GM13977 (cell line): Measurements from ENCODE around the gene AGAP2.

ENCODE experiments used
- DNase-seq: peaks from one replicate; pipeline ENCODE4 v3.0.0; 2012; ENCODE audit warnings: low spot score
- in situ Hi-C: fragments of 300-500 bp; cut with MboI; formaldehyde crosslinking; loops from one replicate; pipeline ENCODE4 v1.12.0; 2022; ENCODE audit warnings: low sequenced_read_pairs, low pct_unique_long_range_greater_than_20kb, mixed read lengths, inconsistent platforms; ENCODE audit not compliant: unreplicated experiment
- TF ChIP-seq, protein P1 (sequence below): IDR thresholded peaks from 2 replicates; pipeline ENCODE4 v1.5.1; 2012; ENCODE audit warnings: mild to moderate bottlenecking, control low read depth; ENCODE audit not compliant: insufficient read depth; ENCODE audit errors: extremely low read depth, missing control alignments

The AGAP2 gene

DNA sequence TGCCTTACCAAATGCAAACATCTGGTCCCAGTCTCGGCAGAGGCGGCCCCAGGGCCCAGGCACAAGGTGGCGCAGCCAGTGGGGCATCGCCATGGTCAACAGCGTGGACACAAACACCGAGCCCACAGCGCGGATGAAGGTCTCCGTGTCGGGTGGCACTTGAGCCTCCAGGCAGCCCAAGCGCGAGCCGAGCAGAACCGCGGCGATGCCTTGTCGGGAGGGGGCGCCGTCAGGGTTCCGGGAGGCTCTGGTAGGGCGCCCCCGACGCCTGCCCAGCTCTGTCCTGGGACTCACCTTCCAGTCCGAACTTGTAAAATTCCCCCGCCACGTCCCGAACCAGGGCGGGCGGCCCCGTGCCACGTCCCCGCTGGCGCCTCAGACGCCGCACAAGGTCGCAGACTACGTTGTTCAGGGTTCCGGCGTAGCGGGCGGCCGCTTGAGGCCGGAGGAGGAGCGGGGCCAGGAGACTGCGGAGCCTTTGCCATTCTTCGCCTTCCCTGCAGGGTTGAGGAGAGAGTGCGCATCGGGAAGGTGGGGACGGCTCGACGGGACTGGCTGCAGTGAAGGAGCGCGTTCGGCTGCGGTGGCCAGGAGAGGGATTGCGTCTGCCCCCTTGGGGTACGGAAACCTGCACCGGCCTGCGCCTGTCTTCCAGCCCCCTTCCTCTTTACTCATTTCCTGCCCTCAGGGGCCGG lies 26.6 kb upstream of the AGAP2 start:
- TF ChIP-seq, protein P1, sequence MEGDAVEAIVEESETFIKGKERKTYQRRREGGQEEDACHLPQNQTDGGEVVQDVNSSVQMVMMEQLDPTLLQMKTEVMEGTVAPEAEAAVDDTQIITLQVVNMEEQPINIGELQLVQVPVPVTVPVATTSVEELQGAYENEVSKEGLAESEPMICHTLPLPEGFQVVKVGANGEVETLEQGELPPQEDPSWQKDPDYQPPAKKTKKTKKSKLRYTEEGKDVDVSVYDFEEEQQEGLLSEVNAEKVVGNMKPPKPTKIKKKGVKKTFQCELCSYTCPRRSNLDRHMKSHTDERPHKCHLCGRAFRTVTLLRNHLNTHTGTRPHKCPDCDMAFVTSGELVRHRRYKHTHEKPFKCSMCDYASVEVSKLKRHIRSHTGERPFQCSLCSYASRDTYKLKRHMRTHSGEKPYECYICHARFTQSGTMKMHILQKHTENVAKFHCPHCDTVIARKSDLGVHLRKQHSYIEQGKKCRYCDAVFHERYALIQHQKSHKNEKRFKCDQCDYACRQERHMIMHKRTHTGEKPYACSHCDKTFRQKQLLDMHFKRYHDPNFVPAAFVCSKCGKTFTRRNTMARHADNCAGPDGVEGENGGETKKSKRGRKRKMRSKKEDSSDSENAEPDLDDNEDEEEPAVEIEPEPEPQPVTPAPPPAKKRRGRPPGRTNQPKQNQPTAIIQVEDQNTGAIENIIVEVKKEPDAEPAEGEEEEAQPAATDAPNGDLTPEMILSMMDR: peak; percentile 65
- in situ Hi-C loops: no loop called here
- DNase-seq: no peak

DNA sequence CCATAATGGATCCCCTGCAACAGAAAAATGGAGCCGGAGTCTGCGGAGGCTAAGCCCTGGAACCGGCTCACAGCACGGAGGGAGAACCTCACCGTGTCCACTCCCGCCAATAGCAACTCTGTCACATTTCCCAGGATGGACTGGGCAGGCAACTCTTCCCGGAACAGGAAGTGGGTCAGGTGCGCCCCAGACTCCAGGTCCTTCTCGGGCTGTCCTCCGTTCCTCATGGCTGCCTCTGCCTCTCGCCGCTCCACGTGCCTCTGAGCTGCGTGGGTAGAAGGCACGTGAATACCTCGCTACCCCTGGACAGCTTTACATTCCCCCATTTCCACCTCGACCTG lies 26.1 kb upstream of the AGAP2 start:
- in situ Hi-C loops: no loop called here
- TF ChIP-seq, protein P1: no peak
- DNase-seq: no peak

DNA sequence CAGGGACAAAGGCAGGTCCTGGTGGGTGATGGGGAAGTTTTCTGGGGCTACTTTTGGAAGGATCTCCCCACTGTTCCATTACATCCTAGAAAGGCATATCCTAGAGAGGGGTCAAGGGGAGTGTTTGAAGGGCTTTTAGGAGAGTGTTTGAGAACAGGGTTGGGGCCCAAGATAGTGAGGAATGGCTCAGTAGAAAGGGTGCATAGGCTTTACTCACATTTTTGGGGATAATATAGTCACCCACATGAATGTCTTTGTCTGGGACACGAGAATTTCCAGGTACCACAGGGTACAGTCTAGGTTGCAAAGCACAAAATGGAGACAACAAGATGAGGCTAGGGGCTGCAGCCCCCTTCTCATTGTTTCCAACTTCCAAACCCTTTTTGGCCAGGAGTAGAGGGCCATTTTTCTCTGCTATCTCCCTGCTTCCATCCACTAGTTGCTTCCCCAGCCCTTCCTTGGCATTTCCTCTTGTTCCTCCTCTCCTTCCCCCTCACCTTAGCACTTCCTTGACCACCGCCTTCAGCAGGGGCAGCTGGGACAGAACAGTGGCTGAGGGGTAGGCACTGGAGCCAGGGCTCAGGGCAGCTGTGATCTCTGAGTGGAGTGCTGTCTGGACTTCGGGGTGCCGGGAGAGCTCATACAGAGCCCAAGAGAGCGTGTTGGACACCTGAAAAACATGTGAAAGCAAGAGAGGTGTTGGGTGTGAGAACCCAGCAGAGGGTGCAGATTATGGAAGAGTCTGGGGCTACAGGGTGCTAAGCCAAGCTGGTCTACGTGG lies 25.5 kb upstream of the AGAP2 start:
- DNase-seq: no peak
- TF ChIP-seq, protein P1: no peak
- in situ Hi-C loops: no loop called here

DNA sequence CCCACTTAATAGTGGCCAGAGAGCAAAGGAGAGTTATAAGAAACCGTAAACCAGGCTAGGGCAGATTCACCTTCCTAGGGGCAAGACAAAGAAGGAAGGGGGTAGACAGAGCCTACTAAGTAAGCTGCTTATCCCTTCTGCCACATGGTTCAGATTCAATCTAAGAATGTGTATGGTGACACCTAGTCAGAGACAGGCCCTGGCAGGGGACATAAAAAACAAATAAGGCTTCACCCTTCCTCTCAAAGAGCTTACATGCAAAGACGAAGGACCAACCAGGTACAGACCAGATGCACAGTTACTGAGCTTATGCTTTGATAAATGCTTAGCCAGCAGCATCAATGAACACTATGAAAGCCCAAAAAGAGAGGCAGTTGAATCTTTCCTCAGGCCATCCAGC lies 23.9 kb upstream of the AGAP2 start:
- in situ Hi-C loops: no loop called here
- TF ChIP-seq, protein P1: no peak
- no peak for DNase-seq

DNA sequence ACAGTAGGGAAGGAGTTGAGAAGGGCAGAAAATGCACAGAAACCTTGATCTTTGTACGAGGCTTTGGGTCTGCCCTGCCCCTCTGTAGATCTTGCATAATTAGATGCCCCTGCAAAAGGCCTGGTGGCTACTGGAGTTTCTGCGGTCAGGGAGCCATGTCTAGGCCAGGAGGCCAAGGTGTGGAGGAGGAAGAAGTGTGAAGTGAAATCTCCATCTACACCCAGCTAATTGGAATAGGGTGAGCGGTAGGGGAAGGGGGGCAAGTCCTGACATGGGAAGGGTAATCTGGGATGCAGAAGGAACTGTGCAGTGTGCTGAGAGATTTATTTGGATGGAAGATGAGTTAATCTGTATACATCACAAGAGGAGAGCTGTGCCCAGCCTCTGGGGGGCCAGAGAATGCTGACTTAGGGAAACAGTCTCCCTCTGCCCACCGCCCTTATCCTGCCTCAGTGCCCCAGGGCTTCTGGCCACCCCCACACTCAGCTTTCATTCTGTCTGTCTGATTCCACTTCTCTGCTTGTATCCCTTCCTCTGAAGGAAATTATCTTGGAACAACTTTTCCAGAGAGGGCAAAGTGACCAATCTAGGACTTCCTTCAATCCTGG lies 23.0 kb upstream of the AGAP2 start:
- in situ Hi-C loops: no loop called here
- DNase-seq: no peak
- TF ChIP-seq, protein P1: no peak

DNA sequence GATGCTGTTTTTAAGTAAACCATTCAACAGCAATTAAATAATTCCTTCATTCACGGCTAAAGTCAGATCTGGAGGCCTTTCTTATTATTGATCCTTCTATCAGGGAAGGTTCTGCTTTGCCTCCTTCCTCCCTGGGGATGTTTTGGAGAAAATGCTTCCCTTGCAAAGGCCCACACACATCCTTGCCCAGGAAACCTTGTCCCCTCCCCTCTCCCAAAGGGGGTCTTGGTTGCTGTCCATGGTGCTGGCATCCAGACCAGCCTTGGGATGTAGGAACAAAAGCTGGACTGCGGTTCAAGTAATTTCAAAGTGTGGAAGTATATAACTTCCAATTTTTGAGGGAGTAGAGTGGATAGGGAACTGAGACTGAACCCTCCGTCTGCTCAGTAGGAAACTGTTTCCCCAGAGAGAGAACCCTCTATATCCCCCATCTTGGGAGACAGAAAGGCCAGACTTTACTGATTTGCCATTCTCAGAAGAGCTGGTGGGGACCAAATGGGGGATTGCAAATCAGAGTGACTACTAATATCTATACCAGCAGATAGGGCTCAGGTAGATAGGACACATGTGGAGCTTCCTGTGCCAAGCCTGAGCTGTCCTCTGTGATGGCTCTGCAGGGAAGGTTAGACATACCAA lies 21.9 kb upstream of the AGAP2 start:
- TF ChIP-seq, protein P1: no peak
- no peak for DNase-seq
- in situ Hi-C loops: no loop called here
